ENCODE data around the gene DNAJC25.
A peak's percentile ranks its signal among the peaks of the same experiment; 100 is the strongest.
"Not testable (repeated sequence)": the region's sequence is repeated elsewhere in the genome, so short reads cannot be mapped to it uniquely, and the experiment has no call there.

The DNAJC25 gene

DNA sequence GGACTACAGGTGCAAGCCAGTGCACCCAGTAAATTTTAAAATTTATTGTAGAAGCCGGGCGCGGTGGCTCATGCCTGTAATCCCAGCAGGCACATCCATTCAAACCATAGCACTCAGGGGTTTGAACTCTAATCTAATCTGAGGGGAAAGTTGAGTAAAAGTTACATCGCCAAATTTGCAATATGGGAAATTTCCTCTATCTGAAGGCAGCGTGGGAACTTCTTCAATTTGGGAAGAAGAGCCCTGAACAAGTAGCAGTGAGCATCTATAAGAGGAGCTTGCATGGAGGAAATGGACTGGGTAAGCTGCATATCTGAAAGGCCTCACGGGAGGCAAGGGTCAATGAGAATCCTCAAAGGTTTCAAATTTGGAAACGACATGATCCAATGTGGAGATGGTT lies 2.7 kb upstream of the DNAJC25 start:
- DNase-seq, result no peak

DNA sequence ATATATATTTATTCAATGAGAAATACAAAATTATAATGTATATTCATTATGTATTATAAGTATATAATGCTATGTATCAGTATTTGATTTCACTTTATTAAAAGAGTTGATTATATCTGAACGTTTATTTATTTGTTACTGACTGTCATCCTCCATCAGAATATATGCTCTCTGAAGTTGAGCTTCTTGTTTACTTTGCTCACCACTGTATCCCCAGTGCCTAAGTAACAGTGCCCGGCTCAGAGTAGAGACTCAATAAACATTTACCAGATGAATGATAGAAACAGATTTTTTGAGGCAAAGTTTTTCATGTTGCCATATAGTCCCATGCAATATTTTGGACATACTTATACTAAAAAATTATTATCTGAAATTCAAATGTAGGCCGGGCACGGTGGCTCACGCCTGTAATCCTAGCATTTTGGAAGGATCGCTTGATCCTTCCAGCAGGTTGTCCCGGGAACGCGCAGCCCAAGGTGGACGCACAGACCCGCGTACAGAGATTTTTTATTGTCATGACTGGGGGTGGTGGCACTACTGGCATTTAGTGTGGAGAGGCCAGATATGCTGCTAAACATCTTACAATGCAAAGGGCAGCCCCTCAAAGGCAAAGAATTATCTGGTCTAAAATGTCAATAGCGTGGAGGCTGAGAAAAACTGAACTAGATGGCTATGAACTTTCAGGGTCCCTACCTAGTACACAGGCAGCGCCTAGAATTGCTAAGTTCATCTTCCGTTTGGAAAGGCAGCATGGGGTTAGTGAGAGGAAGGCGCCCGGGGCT lies 761 bp upstream of the DNAJC25 start:
- no peak for DNase-seq

DNA sequence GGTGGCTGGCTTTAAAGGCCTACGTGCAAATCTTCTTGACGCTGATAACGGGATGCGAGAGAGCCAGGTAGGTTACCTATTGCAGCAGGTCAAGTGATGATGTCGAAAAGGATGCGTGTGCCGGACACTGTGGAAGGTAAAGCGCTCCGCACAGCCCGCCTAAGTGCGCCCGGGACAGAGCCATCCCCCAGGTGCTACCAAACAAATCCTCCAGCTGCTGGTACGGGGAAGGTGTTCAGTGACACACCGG lies 245 bp upstream of the DNAJC25 start:
- no peak for DNase-seq

DNA sequence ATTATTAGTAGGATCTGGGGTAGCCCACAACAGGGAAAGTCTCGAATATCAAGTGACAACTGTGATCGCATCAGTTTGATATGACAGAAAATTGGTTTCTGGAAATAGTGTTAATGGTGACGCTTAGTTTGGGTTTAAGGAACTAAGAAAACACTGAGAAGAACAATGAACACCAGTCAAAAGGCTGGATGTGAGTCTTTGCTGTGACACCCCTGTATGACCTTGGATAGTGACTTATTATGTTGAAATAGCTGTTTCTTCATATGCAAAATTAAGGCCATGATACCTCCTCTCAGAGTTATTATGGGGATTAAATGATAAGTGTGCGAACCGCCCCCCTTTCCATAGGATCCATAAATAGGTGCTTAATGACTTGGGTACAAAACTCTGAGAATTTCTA lies 926 bp downstream of the DNAJC25 start:
- DNase-seq, result no peak

DNA sequence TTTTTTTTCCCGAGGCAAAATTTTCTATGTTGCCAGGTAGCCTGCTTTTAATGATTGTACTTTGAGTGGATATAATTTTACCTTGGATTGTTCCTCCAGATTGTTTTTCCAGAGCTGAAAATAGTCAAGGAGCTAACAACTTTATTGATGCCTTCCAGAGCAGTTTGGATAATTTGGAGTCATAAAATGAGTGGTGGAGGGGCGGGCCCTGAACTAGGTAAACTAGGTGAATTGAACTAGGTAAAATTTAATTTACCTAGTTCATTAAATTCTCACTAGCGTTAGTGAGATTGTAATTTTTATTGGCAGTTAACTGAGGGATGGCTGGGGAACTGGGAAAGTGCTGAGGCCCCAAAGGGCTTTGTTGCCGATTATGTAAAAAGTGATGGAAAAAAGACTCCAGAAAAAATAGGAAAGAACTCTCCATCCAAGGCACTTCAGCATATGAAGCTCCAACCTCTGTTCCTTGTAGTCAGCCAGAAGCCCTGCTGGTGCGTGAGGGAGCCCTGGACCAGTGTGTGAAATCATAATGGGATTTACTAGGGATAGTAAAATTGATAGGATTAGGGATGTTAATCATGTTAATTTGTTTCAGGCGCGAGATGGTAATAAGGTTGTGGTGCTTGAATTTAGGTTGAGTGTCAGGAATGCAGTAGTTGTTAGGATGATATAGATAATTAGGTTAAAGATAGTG lies 1.7 kb downstream of the DNAJC25 start:
- DNase-seq, result no peak

DNA sequence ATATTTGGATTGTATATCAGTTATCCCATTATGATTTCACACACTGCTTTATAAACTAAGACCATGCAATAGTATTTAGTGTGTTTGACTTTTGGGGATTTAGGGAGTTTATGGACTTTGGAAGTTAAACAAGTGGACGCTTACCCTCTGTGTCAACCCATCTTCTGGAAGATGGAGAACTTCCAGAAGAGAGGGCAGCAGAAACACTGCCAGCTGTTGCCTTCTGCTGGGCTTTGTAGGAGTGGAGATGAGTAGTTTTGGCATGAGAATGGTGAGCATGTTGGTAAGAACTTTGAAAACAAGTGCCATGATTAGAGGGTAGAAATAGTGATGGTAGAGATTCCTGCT lies 2.2 kb downstream of the DNAJC25 start:
- DNase-seq, result no peak

DNA sequence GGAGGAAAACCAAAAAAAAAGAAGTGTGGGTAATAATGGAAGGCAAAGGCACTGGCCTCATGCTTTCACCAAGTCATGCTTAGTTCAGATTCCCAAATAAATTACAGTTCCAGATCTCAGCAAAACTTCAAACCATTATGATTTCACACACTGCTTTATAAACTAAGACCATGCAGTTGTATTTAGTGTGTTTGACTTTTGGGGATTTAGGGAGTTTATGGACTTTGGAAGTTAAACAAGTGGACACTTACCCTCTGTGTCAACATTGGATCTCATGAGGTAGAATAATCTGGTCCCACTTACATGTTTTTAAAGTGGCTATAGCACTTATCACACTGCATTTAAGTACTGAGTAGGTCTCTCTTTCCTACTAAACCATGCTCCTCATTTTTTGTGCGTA lies 3.7 kb downstream of the DNAJC25 start:
- no peak for DNase-seq

DNA sequence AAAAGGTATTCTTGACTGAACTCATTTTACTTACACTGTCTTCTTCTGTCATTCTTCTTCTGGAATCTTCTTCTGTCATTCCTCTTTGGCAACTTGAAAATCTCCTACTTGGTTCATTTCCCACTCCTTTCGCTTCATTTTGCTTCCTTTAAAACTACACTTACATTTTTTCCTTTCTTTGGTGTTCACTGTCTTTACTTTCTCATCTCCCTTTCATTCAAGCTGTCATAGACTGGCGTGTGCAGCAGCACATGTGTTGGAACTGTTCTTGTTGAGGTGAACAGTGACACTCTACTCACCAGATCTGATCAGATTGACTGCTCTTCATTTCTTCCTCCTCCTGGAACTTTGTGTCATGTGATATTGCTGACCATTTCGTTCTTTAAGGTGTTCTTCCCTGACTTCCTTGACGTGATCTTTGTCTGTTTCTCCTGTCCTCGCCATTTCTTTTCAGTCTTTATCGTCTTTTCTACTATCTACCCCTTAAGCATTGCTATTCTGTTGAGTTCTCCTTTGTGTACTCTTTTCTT lies 6.4 kb downstream of the DNAJC25 start:
- DNase-seq, result no peak

DNA sequence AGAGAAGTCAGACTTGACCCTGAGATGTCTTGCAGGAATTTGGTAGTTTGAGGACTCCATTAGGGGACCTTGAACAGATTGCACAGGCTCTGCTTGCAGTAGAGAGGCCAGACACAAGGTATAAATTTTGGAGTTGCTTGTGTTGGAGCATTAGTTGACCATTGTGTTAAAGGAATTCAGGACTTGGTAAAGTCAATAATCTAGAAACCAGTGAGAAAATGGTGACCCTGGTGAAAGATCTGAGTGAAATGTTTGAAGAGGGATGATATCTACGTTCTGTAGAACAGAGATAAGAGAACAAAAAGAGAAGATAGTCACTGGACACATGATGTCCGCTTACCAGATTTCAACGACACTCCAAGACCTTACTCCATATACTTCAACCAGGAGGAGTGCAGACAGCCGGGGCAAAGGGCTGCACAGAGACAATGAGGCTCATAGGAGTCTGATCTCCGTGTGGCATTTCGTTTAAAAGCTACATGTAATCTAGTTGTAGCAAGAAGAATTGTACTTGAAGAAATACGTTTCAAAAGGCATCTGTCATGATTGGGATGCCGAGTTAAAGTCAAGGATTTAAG lies 13.2 kb downstream of the DNAJC25 start:
- no peak for DNase-seq

DNA sequence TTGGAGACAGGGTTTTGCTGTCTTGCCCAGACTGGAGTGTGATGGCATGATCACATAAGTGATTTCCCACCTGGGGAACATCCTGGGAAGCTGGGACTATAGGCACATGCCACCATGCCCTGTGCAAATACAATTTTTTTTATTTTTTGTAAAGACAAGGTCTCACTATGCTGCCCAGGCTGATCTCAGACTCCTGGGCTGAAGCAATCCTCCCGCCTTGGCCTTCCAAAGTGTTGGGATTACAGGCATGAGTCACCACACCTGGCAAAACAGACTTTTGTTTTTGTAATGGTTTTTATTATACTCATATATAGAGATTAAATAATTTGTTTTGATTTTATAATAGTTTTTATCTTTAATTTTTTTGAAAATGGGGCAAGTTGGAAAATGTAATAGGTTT lies 14.7 kb downstream of the DNAJC25 start:
- peak; percentile 12 for DNase-seq

DNA sequence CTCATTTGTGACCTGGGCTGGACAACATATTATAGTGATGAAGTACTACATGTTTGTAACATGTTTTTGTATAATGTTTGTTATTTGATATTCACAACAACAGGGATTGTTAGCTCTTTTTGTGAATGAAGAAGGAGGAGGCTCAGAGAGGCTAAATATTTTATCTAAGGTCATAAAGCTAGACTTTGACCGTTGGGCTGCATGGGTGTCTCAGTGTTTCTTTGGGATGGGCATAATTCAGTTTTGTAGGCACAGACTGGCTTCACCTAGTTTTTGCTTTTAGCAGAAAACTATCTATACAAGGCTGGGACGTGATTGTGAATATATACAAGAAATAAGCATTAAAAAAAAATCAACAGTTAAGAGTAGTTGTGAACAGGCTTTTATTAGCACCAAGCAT lies 15.3 kb downstream of the DNAJC25 start:
- DNase-seq, result no peak

DNA sequence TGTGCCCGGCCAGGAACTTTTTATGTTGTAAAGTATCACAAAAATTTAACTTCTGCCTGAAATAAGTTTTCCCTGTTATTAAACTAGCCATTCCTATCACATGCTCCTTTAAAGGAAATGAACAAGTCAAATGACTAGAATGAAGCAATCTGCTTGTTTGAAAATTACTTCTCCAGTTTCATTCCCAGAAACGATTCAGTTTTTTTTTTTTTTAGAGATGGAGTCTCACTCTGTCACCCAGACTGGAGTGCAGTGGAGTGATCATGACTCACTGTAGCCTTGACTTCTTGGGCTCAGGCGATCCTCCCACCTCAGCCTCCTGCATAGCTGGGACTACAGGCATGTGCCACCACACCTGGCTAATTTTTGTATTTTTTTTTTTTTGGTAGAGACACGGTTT lies 16.9 kb downstream of the DNAJC25 start:
- DNase-seq, result no peak

DNA sequence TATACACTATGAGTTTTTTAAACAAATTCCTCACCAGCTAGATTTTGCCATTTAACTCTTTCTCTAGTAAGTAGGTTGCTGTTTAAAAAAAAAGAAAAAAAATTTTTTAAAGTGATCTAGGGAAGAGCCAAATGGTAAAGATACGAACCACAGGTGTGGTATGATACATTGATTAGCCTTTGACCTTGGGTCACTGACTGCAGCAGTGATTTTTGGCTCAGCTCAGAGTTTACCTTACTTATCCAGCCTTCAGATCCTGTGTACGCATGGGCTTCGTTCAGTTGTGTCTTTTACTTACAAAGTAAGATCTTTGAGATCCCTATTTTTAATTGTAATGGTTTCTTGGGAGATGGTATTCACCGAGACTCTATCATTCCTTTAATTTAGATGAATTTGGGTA lies 17.9 kb downstream of the DNAJC25 start:
- no peak for DNase-seq

DNA sequence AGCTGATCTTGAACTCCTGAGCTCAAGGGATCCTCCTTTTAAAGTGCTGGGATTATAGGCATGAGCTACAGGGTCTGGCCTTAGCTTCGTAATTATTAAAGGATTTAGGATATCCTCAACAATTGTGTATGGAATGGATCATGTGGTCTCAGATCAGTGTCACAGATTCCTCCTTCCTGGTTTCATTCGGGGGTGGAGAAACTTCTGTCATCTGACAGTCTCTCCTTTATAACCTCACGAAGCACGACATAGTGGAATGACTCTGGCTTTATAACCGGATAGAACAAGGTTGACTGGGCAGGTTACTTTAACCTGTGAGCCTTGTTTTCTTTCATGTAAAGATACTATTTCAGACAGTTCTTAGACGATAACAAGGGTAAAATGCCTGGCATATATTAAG lies 25.9 kb downstream of the DNAJC25 start:
- DNase-seq, result no peak

DNA sequence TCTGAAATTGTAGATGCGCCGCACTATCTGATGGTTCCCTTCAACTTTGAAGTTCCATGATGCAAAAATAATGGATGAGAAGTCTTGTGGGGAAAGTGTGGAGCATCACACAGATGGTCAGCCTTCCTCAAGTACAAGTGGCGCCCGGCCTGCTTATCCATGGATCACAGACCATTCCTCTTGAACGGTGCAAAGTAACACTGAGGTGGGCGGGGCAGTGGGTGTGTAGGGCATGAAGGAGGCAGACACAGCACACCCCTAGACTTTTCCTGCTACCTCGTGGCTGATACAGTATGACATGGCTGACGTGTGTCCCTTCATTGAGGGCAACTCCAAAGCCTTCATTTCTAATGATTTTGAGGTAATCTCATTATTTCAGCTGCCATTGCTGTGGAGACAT lies 27.8 kb downstream of the DNAJC25 start:
- no peak for DNase-seq

DNA sequence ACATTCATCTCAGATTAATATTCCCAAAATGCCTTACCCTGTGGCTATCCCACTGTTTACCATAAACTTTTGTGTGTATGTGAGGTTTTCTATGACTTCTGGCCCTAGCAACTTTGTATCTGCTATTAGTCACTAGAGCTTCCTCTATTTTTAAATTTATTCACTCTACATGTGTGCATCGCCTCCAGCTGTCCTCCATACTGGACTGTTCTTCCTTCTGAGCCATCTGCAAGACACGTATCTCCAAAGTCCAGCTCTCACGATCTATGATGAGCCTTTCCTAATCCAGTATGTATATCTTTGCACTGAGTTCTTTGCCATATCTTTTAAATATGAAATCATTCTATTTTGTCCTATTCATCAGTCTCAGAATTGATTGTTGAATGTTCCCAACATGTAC lies 28.6 kb downstream of the DNAJC25 start:
- DNase-seq, result no peak

DNA sequence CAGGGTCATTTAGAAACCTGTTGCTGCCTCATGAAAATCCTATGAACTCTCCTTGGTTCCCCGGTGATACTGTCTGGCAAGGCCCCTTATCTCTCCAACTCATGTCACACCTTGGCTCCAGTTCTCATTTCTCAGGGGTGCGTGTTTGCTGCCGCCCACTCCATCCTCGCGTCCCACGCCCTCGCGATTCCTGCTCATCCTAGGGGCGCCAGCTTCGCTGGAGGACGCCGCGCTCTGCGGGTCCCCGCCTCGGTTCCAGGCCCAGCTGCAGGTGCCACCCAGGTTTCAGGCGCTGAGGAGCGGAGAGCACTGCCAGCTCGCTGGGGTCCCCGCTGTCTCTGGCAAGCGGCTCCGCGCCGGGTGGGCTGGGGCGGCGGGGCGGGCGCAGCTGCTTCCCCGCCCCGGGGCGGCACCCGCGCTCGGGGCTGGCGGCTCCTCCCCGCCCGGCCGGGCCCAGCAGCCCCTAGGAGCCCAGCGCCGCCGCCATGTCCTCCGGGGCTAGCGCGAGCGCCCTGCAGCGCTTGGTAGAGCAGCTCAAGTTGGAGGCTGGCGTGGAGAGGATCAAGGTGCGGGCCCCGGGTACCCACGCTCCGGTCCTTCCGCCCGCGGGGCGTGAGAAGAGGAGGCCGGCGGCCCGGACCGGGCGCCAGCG lies 30.1 kb downstream of the DNAJC25 start, which contains the start of gene GNG10:
GNG10 (plus strand) TSS at position 456 of the 652 bp plus-strand sequence; CDS start at position 486, 30 bp downstream.
- peak; percentile 47 for DNase-seq

DNA sequence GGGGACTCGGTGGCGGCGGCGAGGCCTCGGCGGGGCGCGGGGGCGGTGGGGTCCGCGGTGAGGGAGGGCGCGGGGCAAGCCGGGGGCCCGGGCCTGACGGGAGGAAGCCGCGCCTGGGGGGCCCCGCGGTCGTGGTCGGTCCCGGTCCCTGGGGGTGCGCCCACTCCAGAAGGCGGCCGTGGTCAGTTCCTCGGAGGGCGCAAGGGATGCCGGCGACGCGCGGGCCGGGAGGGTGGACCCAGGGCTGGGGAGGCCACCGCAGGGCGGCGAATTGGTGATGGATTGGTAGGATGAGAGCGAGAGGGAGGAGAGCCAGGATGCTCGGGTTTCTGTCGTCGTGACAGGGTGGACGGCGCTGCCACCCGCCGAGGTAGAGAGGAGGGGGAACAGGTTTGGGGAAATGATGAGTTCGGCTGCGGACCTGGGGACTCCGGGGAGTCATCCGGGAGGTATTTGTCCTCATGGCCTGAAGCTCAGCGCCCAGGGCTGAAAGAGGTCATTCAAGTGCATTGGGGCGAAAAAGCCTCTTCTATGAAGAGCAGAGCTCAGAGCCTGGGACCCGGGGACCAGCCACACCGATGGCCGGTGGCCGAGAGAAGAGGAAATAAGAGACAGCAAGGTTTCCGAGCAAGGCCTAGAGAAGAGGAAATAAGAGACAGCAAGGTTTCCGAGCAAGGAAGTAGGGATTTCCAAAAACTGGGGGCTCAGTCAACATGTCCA lies 30.8 kb downstream of the DNAJC25 start:
- DNase-seq, result peak; percentile 7

DNA sequence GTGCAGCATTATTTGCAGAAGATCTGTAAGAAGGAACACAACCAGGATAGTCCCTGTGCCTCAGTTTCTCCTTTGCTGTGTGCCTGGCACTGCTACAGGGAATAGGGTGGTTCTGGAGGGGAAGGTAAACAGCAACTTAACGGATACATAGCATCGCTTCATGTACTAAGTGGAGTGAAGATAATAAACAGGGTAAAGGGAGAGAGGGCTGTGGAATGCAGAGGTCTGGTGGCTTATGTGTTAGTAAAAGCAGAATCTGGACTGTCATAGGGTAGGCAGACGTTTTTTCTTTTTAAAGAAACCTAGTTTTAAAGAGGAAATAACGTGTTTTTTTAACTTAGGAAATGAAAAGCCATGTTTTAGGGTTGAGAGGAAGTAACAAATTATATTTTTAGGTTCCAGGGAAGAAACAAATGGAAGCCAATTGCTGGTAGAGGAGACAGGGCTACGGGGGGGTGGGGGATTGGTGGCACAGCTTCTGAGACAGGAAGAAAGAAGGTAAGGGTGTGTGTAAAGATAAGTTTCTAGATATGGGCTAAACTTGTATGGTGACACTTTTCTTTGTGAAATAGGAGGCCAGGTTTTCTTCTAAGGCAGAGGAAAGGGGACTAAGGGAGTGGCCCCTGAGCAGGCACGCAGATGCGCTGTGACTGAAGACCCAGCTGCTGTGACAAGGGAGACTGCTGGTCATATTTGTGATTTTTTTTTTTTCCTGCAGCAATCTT lies 31.6 kb downstream of the DNAJC25 start:
- no peak for DNase-seq

DNA sequence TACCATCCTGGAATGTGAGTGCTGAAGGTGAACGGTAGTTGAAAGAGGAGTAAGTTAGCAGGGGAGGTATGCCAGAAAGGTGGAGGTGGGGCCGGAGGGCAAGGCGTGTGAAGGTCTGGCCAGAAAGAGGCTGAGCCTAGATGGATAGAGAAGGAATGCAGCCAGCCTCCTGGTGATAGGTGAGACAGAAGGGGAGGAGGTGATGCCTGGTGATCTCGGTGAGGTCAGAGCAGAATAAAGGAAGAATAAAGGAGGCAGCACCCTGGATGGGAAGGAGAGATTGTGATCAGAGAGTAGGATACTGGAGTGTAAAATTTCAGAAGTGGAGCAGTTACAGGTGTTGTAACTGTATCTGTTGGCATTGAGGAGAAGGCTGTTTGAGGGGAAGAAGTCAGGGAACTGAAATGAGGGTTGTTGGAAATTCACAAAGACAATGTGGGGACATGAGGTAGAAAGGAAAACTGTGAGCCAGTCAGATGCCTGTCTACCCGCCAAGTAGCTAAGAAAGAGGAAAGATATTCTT lies 32.2 kb downstream of the DNAJC25 start:
- DNase-seq, result no peak

DNA sequence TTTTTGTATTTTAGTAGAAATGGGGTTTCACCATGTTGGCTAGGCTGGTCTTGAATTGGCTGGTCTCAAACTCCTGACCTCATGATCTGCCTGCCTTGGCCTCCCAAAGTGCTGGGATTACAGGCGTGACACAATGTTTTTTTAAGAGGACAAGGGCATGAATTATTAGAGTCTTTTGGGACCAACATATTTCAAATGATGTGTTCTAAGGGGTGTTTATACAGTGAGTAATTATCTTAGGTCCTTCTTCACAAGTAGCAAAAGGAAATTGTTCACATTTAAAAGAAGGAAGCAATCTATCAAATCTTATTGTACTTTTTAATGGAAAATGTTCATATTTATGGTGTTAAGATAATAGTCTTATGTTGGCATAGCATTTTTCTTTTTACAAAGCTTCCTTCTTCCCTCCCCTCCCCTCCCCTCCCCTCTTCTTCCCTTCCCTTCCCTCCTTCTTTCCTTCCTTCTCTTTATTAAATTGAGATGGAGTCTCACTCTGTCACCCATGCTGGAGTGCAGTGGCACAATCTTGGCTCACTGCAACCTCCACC lies 37.0 kb downstream of the DNAJC25 start:
- no peak for DNase-seq

DNA sequence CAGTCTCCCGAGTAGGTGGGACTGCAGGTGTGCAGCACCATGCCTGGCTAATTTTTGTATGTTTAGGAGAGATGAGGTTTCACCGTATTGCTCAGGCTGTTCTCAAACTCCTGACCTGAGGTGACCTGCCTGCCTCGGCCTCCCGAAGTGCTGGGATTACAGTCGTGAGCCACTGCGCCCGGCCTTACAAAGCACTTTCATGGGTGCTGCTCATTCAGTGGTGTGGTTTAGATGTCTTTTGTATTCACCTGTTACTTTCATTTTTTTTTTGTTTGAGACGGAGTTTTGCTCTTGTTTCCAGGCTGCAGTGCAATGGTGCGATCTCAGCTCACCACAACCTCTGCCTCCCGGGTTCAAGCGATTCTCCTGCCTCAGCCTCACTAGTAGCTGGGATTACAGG lies 37.5 kb downstream of the DNAJC25 start:
- DNase-seq, result not testable (repeated sequence)
